Liver (tissue), 9 donors: ENCODE data around the gene LGR4. TPM values are rescaled to one million over a fixed set of nuclear protein-coding genes. Genes with fewer than 3 reads are reported as not detected.
A peak's percentile ranks its signal among the peaks of the same experiment; 100 is the strongest.

Source experiments
- DNase-seq: peaks from one replicate; pipeline ENCODE4 v3.0.0-alpha.2; 2017; ENCODE audit warnings: low spot score
- H3K27ac ChIP-seq, 2 donors: one replicate each; pipeline ENCODE4 v1.7.0; 2013; ENCODE audit warnings: inconsistent platforms in 2 of 2, low read length in 2 of 2, control low read depth in 1 of 2, low read depth in 1 of 2, mild to moderate bottlenecking in 1 of 2
- H3K27me3 ChIP-seq, 4 donors: one replicate each; pipeline versions ENCODE4 v1.6.1 to v1.7.0; 2013; ENCODE audit warnings: low read length in 3 of 4, inconsistent platforms in 1 of 4, mild to moderate bottlenecking in 1 of 4, moderate library complexity in 1 of 4; ENCODE audit not compliant: control insufficient read depth in 4 of 4, insufficient read depth in 4 of 4
- H3K36me3 ChIP-seq, 4 donors: one replicate each; pipeline versions ENCODE4 v1.6.1 to v1.7.0; 2013; ENCODE audit warnings: low read length in 3 of 4, mild to moderate bottlenecking in 3 of 4, low read depth in 1 of 4, moderate library complexity in 1 of 4; ENCODE audit not compliant: control insufficient read depth in 4 of 4, insufficient read depth in 3 of 4
- H3K4me1 ChIP-seq, 4 donors: one replicate each; pipeline versions ENCODE4 v1.6.1 to v1.7.0; 2013; ENCODE audit warnings: low read length in 3 of 4, mild to moderate bottlenecking in 3 of 4, moderate library complexity in 1 of 4; ENCODE audit not compliant: control insufficient read depth in 4 of 4, insufficient read depth in 4 of 4
- H3K4me3 ChIP-seq, 3 donors: one replicate each; pipeline versions ENCODE4 v1.6.1 to v1.7.0; 2013; ENCODE audit warnings: low read length in 3 of 3, control low read depth in 1 of 3, low read depth in 1 of 3, mild to moderate bottlenecking in 1 of 3
- H3K9ac ChIP-seq, 2 donors: one replicate each; pipeline ENCODE4 v1.7.0; 2013; ENCODE audit warnings: low read length in 2 of 2, mild to moderate bottlenecking in 2 of 2, moderate library complexity in 2 of 2, control low read depth in 1 of 2, low read depth in 1 of 2
- H3K9me3 ChIP-seq, 4 donors: one replicate each; pipeline versions ENCODE4 v1.6.1 to v1.7.0; 2013; ENCODE audit warnings: low read length in 3 of 4; ENCODE audit not compliant: control insufficient read depth in 4 of 4
- ATF3 ChIP-seq: IDR thresholded peaks from 2 replicates; pipeline ENCODE4 v1.6.1; 2016; ENCODE audit warnings: antibody characterized with exemption
- CTCF ChIP-seq: fragments of 150-350 bp; IDR thresholded peaks from 2 replicates; pipeline ENCODE4 v1.5.1; 2017; ENCODE audit warnings: improper control_type of control experiment, low read depth, low read length; ENCODE audit not compliant: missing input control
- EGR1 ChIP-seq, 2 donors: IDR thresholded peaks; 2 replicates each; pipeline ENCODE4 v1.6.1; 2016 to 2018; ENCODE audit warnings: antibody characterized with exemption in 2 of 2, low read depth in 2 of 2
- FOXA1 ChIP-seq: IDR thresholded peaks from 2 replicates; pipeline ENCODE4 v1.6.1; 2016; ENCODE audit warnings: antibody characterized with exemption
- FOXA2 ChIP-seq: IDR thresholded peaks from 2 replicates; pipeline ENCODE4 v1.6.1; 2016; ENCODE audit warnings: antibody characterized with exemption
- GABPA ChIP-seq, 2 donors: IDR thresholded peaks in 1 of 2; conservative IDR thresholded peaks in 1 of 2; 2 replicates each; pipeline ENCODE4 v1.6.1; 2016; ENCODE audit warnings: antibody characterized with exemption in 2 of 2, mild to moderate bottlenecking in 1 of 2, moderate library complexity in 1 of 2
- HNF4A ChIP-seq, 2 donors: conservative IDR thresholded peaks; 2 replicates each; pipeline ENCODE4 v1.6.1; 2016; ENCODE audit warnings: antibody characterized with exemption in 2 of 2, mild to moderate bottlenecking in 2 of 2
- HNF4G ChIP-seq: IDR thresholded peaks from 2 replicates; pipeline ENCODE4 v1.6.1; 2016; ENCODE audit warnings: antibody characterized with exemption
- JUND ChIP-seq, 2 donors: IDR thresholded peaks; 2 replicates each; pipeline ENCODE4 v1.6.1; 2016; ENCODE audit warnings: antibody characterized with exemption in 2 of 2
- NR2F2 ChIP-seq: IDR thresholded peaks from 2 replicates; pipeline ENCODE4 v1.6.1; 2016; ENCODE audit warnings: antibody characterized with exemption
- RAD21 ChIP-seq, 2 donors: IDR thresholded peaks; 2 replicates each; pipeline ENCODE4 v1.6.1; 2016; ENCODE audit warnings: antibody characterized with exemption in 2 of 2, mild to moderate bottlenecking in 2 of 2
- RXRA ChIP-seq, 2 donors: IDR thresholded peaks; 2 replicates each; pipeline ENCODE4 v1.6.1; 2017 to 2018; ENCODE audit warnings: antibody characterized with exemption in 2 of 2, mild to moderate bottlenecking in 1 of 2
- SP1 ChIP-seq: IDR thresholded peaks from 2 replicates; pipeline ENCODE4 v1.6.1; 2018; ENCODE audit warnings: antibody characterized with exemption, mild to moderate bottlenecking
- TAF1 ChIP-seq: conservative IDR thresholded peaks from 2 replicates; pipeline ENCODE4 v1.6.1; 2016; ENCODE audit warnings: antibody characterized with exemption, mild to moderate bottlenecking
- YY1 ChIP-seq: IDR thresholded peaks from 2 replicates; pipeline ENCODE4 v1.6.1; 2016; ENCODE audit warnings: antibody characterized with exemption, mild to moderate bottlenecking
- ZBTB33 ChIP-seq: IDR thresholded peaks from 2 replicates; pipeline ENCODE4 v1.6.1; 2016; ENCODE audit warnings: antibody characterized with exemption
- WGBS: extraction: QIAGEN DNeasy Blood & Tissue Kit; methylation state at CpG from one replicate; pipeline ENCODE4 v1.1.7; 2013; 5-methylcytosine and 5-hydroxymethylcytosine counted together
- polyA plus RNA-seq, 2 donors: library from polyadenylated mRNA; stranded (reverse) in 1 of 2; unstranded in 1 of 2; fragments of 200-250 nt in 1 of 2; fragments of >200 nt in 1 of 2; fragmentation: Nextera tagmentation in 1 of 2; extraction: Ambion mirVana in 1 of 2; gene quantifications; one replicate each; pipeline versions ENCODE4 v1.2.1 to v1.2.3, GENCODE V29; 2013 to 2015
- total RNA-seq, 2 donors: library from RNA; depleted of rRNA; stranded (reverse); fragments of >200 nt; gene quantifications; one replicate each; pipeline ENCODE4 v1.2.3, GENCODE V29; 2014
- TF ChIP-seq, protein P1 (sequence below): IDR thresholded peaks from 2 replicates; pipeline ENCODE4 v1.6.1; 2016; ENCODE audit warnings: antibody characterized with exemption
- TF ChIP-seq, protein P2 (sequence below): IDR thresholded peaks from 2 replicates; pipeline ENCODE4 v1.6.1; 2016; ENCODE audit warnings: antibody characterized with exemption, mild to moderate bottlenecking
- donor health status: healthy.
- donor health status: healthy.
- donor health status: healthy.
- donor health status: healthy.
- donor health status: healthy.

Gene LGR4
- total and polyA plus RNA-seq, 4 donors, result 13.7 to 95.3 (median 42.5) TPM

- H3K9me3 ChIP-seq, result no peaks in the 10 kb centered on the region
- 77% methylated on average over 5 of the region's 5 CpGs for WGBS
- H3K9ac ChIP-seq, result peak overlapping the region in 1 of 2 donors; percentile 39
- no peak for DNase-seq
- no peaks in the 10 kb centered on the region for H3K36me3 ChIP-seq
- H3K27ac ChIP-seq, result peak overlapping the region; percentile 77 to 80
- peaks cover 9 to 69% (median 43%) of the 10 kb centered on the region in 4 donors for H3K4me1 ChIP-seq
- TF ChIP-seq FOXA1 (no peak), HNF4A (conservative IDR thresholded peaks at IDR 0.05) (no peak), JUND (IDR thresholded peaks at IDR 0.05) (no peak), FOXA2 (no peak), EGR1 (IDR thresholded peaks at IDR 0.05; ENCODE audit: low read depth in 2 of 2) (no peak), NR2F2 (no peak), TAF1 (no peak), YY1 (no peak), RXRA (IDR thresholded peaks at IDR 0.05) (no peak), ZBTB33 (no peak), CTCF (no peak), GABPA (IDR thresholded peaks at IDR 0.05 in 1 of 2, conservative IDR thresholded peaks at IDR 0.05 in 1 of 2) (no peak), SP1 (no peak), HNF4G (no peak)
- TF ChIP-seq, protein P1, sequence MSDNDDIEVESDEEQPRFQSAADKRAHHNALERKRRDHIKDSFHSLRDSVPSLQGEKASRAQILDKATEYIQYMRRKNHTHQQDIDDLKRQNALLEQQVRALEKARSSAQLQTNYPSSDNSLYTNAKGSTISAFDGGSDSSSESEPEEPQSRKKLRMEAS, result no peak
- TF ChIP-seq, protein P2, sequence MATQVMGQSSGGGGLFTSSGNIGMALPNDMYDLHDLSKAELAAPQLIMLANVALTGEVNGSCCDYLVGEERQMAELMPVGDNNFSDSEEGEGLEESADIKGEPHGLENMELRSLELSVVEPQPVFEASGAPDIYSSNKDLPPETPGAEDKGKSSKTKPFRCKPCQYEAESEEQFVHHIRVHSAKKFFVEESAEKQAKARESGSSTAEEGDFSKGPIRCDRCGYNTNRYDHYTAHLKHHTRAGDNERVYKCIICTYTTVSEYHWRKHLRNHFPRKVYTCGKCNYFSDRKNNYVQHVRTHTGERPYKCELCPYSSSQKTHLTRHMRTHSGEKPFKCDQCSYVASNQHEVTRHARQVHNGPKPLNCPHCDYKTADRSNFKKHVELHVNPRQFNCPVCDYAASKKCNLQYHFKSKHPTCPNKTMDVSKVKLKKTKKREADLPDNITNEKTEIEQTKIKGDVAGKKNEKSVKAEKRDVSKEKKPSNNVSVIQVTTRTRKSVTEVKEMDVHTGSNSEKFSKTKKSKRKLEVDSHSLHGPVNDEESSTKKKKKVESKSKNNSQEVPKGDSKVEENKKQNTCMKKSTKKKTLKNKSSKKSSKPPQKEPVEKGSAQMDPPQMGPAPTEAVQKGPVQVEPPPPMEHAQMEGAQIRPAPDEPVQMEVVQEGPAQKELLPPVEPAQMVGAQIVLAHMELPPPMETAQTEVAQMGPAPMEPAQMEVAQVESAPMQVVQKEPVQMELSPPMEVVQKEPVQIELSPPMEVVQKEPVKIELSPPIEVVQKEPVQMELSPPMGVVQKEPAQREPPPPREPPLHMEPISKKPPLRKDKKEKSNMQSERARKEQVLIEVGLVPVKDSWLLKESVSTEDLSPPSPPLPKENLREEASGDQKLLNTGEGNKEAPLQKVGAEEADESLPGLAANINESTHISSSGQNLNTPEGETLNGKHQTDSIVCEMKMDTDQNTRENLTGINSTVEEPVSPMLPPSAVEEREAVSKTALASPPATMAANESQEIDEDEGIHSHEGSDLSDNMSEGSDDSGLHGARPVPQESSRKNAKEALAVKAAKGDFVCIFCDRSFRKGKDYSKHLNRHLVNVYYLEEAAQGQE, result no peak
- no peaks in the 10 kb centered on the region for H3K27me3 ChIP-seq
- H3K4me3 ChIP-seq, result no peak overlapping the region
Observed at GRCh38 chr11:27401280-27401832, 71.2 kb downstream of the LGR4 start.

DNA sequence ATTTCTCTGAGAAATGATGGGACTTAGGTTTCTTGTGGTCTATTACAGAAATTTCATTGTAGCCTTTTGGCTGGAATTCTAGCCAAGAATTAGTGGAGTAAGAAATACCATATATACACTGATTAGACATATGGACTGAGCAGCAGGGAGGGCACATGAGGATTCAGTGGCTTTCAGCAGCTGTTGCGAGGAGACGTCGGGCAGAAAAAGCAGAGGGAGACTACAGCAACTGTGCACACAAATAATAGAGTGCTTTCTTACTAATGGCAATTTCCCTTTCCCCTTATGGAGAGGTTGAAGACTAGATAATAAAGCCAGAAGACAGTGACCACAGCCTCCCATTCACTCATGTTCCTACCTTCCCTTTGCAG, 74.2 kb downstream of the LGR4 start:
- Histone ChIP-seq H3K9me3 (no peaks in the 10 kb centered on the region), H3K27me3 (no peaks in the 10 kb centered on the region), H3K4me3 (no peak overlapping the region), H3K9ac (no peak overlapping the region), H3K36me3 (no peaks in the 10 kb centered on the region), H3K27ac (peak overlapping the region; percentile 9 to 58), H3K4me1 (peaks cover 10 to 63% (median 47%) of the 10 kb centered on the region in 4 donors)
- no peak for DNase-seq
- WGBS, result 98% methylated on average over 3 of the region's 3 CpGs
- TF ChIP-seq, protein P2, result no peak
- TF ChIP-seq NR2F2 (no peak), JUND (IDR thresholded peaks at IDR 0.05) (no peak), RAD21 (IDR thresholded peaks at IDR 0.05) (no peak), CTCF (no peak), ATF3 (no peak), HNF4A (conservative IDR thresholded peaks at IDR 0.05) (no peak), GABPA (IDR thresholded peaks at IDR 0.05 in 1 of 2, conservative IDR thresholded peaks at IDR 0.05 in 1 of 2) (no peak)
- TF ChIP-seq, protein P1, result no peak
